Muscle of leg (tissue), 11 donors: Measurements from ENCODE around the gene TRPV3. TPM values are rescaled to one million over a fixed set of nuclear protein-coding genes. Genes with fewer than 3 reads are reported as not detected.
"Not testable (repeated sequence)": the region's sequence is repeated elsewhere in the genome, so short reads cannot be mapped to it uniquely, and the experiment has no call there.

Experiments used
- DNase-seq: peaks from one replicate; pipeline ENCODE4 v3.0.0; 2013
- H3K27ac ChIP-seq: one replicate; pipeline ENCODE4 v1.5.1; 2013; ENCODE audit warnings: mild to moderate bottlenecking, low read length, control low read depth
- H3K27me3 ChIP-seq: one replicate; pipeline ENCODE4 v1.6.1; 2013; ENCODE audit warnings: low read length; ENCODE audit not compliant: control insufficient read depth, insufficient read depth
- H3K36me3 ChIP-seq: one replicate; pipeline ENCODE4 v1.6.1; 2013; ENCODE audit warnings: low read length; ENCODE audit not compliant: control insufficient read depth, insufficient read depth
- H3K4me1 ChIP-seq: one replicate; pipeline ENCODE4 v1.6.1; 2013; ENCODE audit warnings: low read length; ENCODE audit not compliant: control insufficient read depth, insufficient read depth
- H3K4me3 ChIP-seq: one replicate; pipeline ENCODE4 v1.5.1; 2013; ENCODE audit warnings: low read length, control low read depth
- H3K9me3 ChIP-seq: replicated peaks from 2 replicates; pipeline ENCODE4 v1.6.1; 2013; ENCODE audit warnings: low read depth, low read length; ENCODE audit not compliant: control insufficient read depth
- WGBS: methylation state at CpG from one replicate; pipeline ENCODE4 v1.1.5; 2013; ENCODE audit warnings: missing lambda C conversion rate; ENCODE audit not compliant: insufficient coverage; 5-methylcytosine and 5-hydroxymethylcytosine counted together
- polyA plus RNA-seq, 8 donors: library from polyadenylated mRNA; unstranded; fragments of 120-200 nt; gene quantifications; one replicate each; pipeline versions ENCODE4 v1.2.1 to v1.2.3, GENCODE V29; 2013; ENCODE audit warnings: inconsistent platforms in 1 of 8, low replicate concordance in 1 of 8; ENCODE audit not compliant: insufficient read length in 8 of 8, insufficient read depth in 1 of 8
- total RNA-seq: library from RNA; stranded (reverse); fragments of 120-200 nt; gene quantifications from one replicate; pipeline ENCODE4 v1.2.4, GENCODE V29; 2013

The TRPV3 gene
- total and polyA plus RNA-seq, 9 donors, result 0.74 to 2.4 (median 1.5) TPM

DNA sequence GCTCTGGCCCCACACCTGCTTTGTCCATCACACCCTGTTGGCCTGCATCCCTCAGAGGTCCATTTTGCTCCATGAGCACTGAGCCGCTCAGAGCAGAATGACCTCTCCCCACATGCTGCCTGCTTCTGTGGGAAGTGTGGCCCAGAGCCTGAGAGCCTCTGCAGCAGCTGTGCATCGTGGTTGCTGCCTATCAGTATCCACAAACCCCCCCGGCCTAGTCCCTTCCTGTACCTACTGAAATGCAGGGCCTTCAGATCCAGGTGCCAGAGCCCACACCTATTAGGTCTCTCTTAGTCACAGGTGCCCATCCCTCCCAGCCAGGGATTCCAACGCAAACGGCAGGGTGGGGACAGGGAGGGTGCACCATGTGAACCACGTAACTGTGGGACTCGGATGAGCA, 16.6 kb upstream of the TRPV3 start:
- H3K36me3 ChIP-seq, result peaks cover 34% of the 10 kb centered on the region
- no peak for DNase-seq

DNA sequence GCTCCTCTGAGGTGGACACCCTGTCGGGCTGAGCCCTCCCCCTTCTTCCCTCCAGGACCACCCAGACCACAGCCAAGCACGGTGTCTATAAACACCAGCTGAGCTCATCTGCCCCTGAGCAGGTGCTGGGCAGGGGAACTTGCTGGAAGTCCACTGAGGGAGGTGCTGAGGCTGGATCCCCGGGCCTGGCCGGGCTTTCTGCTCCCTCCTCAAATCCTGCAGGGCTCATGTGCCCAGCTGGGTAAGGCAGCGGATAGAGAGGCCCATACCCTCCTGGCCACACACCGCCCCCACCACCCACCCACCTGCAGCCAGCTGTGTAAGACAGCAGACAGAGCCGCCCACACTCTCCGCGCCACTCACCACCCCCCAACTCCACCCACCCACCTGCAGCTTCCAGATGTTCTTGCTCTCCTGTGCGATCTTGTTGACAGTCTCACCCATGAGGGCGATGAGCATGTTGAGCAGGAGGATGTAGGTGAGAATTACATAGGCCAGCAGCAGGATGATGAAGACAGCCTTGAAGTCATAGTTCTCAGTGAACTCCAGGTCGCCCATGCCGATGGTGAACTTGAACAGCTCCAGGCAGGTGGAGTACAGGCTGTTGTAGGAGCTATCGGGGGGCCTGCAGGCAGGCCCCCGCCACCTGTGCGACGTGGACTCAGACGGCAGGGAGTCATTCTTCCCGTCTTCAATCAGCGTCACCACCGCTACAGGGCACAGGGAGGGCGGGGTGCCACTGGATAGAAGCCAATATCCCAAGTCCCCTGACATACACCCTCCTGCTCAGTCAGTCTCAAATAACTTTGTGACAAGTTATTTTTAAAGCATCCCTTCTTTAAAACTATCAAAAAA, 15.9 kb upstream of the TRPV3 start:
- Histone ChIP-seq H3K4me1 (no peaks in the 10 kb centered on the region), H3K27me3 (no peaks in the 10 kb centered on the region), H3K27ac (no peak overlapping the region), H3K9me3 (no peaks in the 10 kb centered on the region), H3K36me3 (peaks cover 32% of the 10 kb centered on the region), H3K4me3 (no peak overlapping the region)
- DNase-seq, result no peak
- 74% methylated on average over 13 of the region's 22 CpGs for WGBS

More for the DNA sequence above, 16.6 kb upstream of the TRPV3 start:
- Histone ChIP-seq H3K4me3 (no peak overlapping the region), H3K4me1 (no peaks in the 10 kb centered on the region), H3K27ac (no peak overlapping the region), H3K27me3 (no peaks in the 10 kb centered on the region), H3K9me3 (no peaks in the 10 kb centered on the region)
- WGBS, result 86% methylated on average over 5 of the region's 7 CpGs

DNA sequence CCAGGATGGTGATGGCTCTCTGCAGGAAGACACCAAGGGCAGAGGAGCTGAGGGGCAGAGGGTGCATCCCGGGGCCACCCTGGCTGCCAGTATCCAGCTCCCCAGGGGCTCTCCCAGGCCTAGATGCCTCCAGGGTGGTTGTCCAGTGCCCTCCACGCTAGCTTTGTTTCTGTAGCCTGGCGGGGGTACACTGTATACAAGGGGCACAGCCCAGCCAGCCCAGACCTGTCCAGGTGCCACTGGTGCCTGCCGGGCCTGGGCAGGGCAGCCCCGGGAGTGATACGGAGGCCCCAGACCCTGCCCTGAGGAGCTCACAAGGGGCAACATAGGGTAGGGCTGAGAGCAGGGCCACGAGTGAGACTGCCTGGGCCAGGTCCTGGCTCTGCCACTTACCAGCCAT, 14.6 kb upstream of the TRPV3 start:
- Histone ChIP-seq H3K27me3 (no peaks in the 10 kb centered on the region), H3K4me3 (no peak overlapping the region), H3K4me1 (no peaks in the 10 kb centered on the region), H3K9me3 (no peaks in the 10 kb centered on the region), H3K27ac (no peak overlapping the region), H3K36me3 (peaks cover 26% of the 10 kb centered on the region)
- DNase-seq, result no peak
- WGBS, result 94% methylated on average over 7 of the region's 7 CpGs

DNA sequence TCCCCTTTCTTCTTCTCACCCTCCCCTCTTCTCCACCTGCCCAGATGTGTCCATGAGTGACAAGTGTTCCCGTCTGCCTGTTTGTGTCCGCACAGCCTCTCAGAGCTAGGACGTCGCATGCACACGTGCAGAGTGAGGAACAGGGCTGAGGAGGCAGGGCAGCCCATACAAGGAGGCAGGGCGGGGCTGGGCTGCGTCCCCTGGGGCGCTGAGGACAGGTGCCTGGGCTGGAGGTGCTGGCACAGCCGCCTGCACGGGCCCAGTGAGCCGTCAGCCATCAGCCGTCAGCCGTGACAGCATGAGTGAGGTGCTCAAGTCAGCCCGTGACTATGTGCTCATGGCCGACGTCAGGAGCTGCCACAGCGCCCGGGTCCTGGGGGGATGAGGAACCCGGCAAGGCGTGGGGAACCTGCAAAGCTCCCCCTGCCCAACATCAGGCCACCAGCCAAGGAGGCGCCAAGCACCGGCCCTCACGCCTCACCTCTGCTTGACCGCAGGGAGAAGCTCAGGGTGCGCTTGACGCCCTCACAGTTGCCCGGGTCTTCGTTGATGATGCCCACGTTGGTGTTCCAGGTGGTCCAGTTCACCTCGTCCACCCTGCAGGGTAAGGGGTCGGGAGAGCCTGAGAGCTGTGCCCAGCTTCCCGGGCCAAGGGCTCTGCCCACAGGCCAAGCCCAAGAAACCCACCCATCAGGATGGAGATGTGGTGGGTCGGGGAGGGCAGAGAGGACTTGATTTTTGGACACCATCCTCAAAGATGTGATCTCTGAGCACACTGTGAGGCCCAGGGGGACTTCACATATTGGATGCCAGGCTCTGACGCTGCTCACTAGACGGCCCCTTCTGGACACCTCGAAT, 13.7 kb upstream of the TRPV3 start:
- H3K36me3 ChIP-seq, result peaks cover 27% of the 10 kb centered on the region
- no peak overlapping the region for H3K27ac ChIP-seq
- H3K9me3 ChIP-seq, result no peaks in the 10 kb centered on the region
- no peaks in the 10 kb centered on the region for H3K4me1 ChIP-seq
- 93% methylated on average over 35 of the region's 36 CpGs for WGBS
- no peak overlapping the region for H3K4me3 ChIP-seq
- H3K27me3 ChIP-seq, result no peaks in the 10 kb centered on the region
- DNase-seq, result no peak

GRCh38 chr17:3569534-3570137, 12.0 kb upstream of the TRPV3 start:
- 92% methylated on average over 6 of the region's 9 CpGs for WGBS
- no peaks in the 10 kb centered on the region for H3K9me3 ChIP-seq
- no peak overlapping the region for H3K27ac ChIP-seq
- no peaks in the 10 kb centered on the region for H3K27me3 ChIP-seq
- H3K36me3 ChIP-seq, result peaks cover 31% of the 10 kb centered on the region
- no peaks in the 10 kb centered on the region for H3K4me1 ChIP-seq
- no peak for DNase-seq
- no peak overlapping the region for H3K4me3 ChIP-seq

- Histone ChIP-seq H3K9me3 (no peaks in the 10 kb centered on the region), H3K36me3 (peaks cover 16% of the 10 kb centered on the region), H3K27me3 (no peaks in the 10 kb centered on the region), H3K4me3 (no peak overlapping the region), H3K27ac (no peak overlapping the region), H3K4me1 (no peaks in the 10 kb centered on the region)
- no peak for DNase-seq
- 95% methylated on average over 10 of the region's 12 CpGs for WGBS
These were observed 8.9 kb upstream of the TRPV3 start for GRCh38 chr17:3566551-3566950.

GRCh38 chr17:3565143-3565542, 7.5 kb upstream of the TRPV3 start:
- WGBS, result 93% methylated on average over 1 of the region's 4 CpGs
- DNase-seq, result no peak
- peaks cover 10% of the 10 kb centered on the region for H3K36me3 ChIP-seq
- H3K9me3 ChIP-seq, result no peaks in the 10 kb centered on the region
- H3K4me1 ChIP-seq, result no peaks in the 10 kb centered on the region
- H3K27ac ChIP-seq, result no peak overlapping the region
- no peaks in the 10 kb centered on the region for H3K27me3 ChIP-seq
- no peak overlapping the region for H3K4me3 ChIP-seq

DNA sequence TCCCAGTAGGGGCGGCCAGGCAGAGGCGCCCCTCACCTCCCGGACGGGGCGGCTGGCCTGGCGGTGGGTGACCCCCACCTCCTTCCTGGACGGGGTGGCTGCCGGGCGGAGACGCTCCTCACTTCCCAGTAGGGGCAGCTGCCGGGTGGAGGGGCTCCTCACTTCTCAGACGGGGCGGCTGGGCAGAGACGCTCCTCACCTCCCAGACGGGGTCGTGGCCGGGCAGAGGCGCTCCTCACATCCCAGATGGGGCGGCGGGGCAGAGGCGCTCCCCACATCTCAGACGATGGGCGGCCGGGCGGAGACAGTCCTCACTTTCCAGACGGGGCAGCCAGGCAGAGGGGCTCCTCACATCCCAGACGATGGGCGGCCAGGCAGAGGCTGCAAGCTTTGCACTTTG, 6.6 kb upstream of the TRPV3 start:
- not testable (repeated sequence) for H3K27ac ChIP-seq, H3K4me1 ChIP-seq, H3K36me3 ChIP-seq, H3K9me3 ChIP-seq, DNase-seq, H3K4me3 ChIP-seq, H3K27me3 ChIP-seq
- WGBS, result 94% methylated on average over 14 of the region's 28 CpGs

- Histone ChIP-seq H3K4me1 (peaks cover 22% of the 10 kb centered on the region), H3K27me3 (no peaks in the 10 kb centered on the region), H3K36me3 (no peaks in the 10 kb centered on the region), H3K4me3 (no peak overlapping the region), H3K27ac (no peak overlapping the region), H3K9me3 (no peaks in the 10 kb centered on the region)
- WGBS, result 93% methylated on average over 7 of the region's 9 CpGs
- DNase-seq, result no peak
These were observed 1.6 kb upstream of the TRPV3 start for GRCh38 chr17:3559270-3559645.
